ENCODE measurements around the gene EGFR.

EGFR gene

GRCh38 chr7:55096323-55096722, 77.5 kb downstream of the EGFR start:
- Mint-ChIP-seq H3K4me1 (ENCODE audit: low read depth) (no peaks in the 10 kb centered on the region), H3K27ac (no peak overlapping the region), H3K9me3 (no peaks in the 10 kb centered on the region), H3K36me3 (ENCODE audit: low read depth) (no peaks in the 10 kb centered on the region), H3K4me3 (no peak overlapping the region), H3K27me3 (no peaks in the 10 kb centered on the region)
- intact Hi-C loops (cut with micrococcal nuclease) = no loop called here

- Mint-ChIP-seq H3K9me3 (no peaks in the 10 kb centered on the region), H3K27me3 (no peaks in the 10 kb centered on the region), H3K27ac (no peak overlapping the region)
Measured at GRCh38 chr7:55097100-55097499, 78.3 kb downstream of the EGFR start.

GRCh38 chr7:55099066-55099820, 80.4 kb downstream of the EGFR start:
- Mint-ChIP-seq H3K27me3 (no peaks in the 10 kb centered on the region), H3K9me3 (no peaks in the 10 kb centered on the region), H3K27ac (no peak overlapping the region), H3K4me3 (no peak overlapping the region), H3K4me1 (ENCODE audit: low read depth) (no peaks in the 10 kb centered on the region), H3K36me3 (ENCODE audit: low read depth) (no peaks in the 10 kb centered on the region)
- intact Hi-C loops (cut with micrococcal nuclease) = no loop called here

More at GRCh38 chr7:55097100-55097499, 78.3 kb downstream of the EGFR start:
- Mint-ChIP-seq H3K36me3 (ENCODE audit: low read depth) (no peaks in the 10 kb centered on the region), H3K4me3 (no peak overlapping the region), H3K4me1 (ENCODE audit: low read depth) (no peaks in the 10 kb centered on the region)
- intact Hi-C loops (cut with micrococcal nuclease) = no loop called here

- no peak overlapping the region for H3K27ac Mint-ChIP-seq
- H3K27me3 Mint-ChIP-seq = no peaks in the 10 kb centered on the region
- H3K4me3 Mint-ChIP-seq = no peak overlapping the region
- H3K9me3 Mint-ChIP-seq = no peaks in the 10 kb centered on the region
- intact Hi-C loops (cut with micrococcal nuclease) = no loop called here
- no peaks in the 10 kb centered on the region for H3K36me3 Mint-ChIP-seq (ENCODE audit: low read depth)
- no peaks in the 10 kb centered on the region for H3K4me1 Mint-ChIP-seq (ENCODE audit: low read depth)
Measured at GRCh38 chr7:55099821-55100543, 81.2 kb downstream of the EGFR start.

GRCh38 chr7:55100544-55101327, 81.9 kb downstream of the EGFR start:
- H3K4me3 Mint-ChIP-seq = no peak overlapping the region
- no peaks in the 10 kb centered on the region for H3K36me3 Mint-ChIP-seq (ENCODE audit: low read depth)
- H3K9me3 Mint-ChIP-seq = no peaks in the 10 kb centered on the region
- H3K4me1 Mint-ChIP-seq (ENCODE audit: low read depth) = no peaks in the 10 kb centered on the region
- no peaks in the 10 kb centered on the region for H3K27me3 Mint-ChIP-seq
- H3K27ac Mint-ChIP-seq = no peak overlapping the region
- intact Hi-C loops (cut with micrococcal nuclease) = no loop called here

- Mint-ChIP-seq H3K36me3 (ENCODE audit: low read depth) (no peaks in the 10 kb centered on the region), H3K4me3 (no peak overlapping the region), H3K4me1 (ENCODE audit: low read depth) (no peaks in the 10 kb centered on the region), H3K27me3 (no peaks in the 10 kb centered on the region), H3K27ac (no peak overlapping the region), H3K9me3 (no peaks in the 10 kb centered on the region)
- intact Hi-C loops (cut with micrococcal nuclease) = no loop called here
Measured at GRCh38 chr7:55101359-55101758, 82.5 kb downstream of the EGFR start.

DNA sequence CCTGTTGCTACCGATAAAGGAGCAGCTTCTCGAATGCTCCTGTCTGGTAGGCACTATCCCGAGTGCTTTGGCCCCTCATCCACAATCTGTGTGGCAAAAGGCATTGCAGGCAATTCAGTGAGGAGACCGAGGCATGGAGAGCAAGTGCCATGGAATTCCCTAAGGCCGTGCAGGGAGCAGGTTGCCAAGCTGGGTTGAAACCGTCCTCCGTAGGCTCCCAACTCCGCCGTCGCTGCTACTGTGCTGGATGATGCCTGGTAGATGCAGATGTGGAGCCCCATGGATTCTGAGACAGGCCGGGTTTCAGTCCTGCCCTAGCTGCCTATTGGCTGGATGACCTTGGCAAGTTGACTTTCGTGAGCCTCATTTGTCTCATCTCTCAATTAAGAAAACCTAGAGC, 85.3 kb downstream of the EGFR start:
- Mint-ChIP-seq H3K27ac (no peak overlapping the region), H3K9me3 (no peaks in the 10 kb centered on the region), H3K4me3 (no peak overlapping the region), H3K27me3 (no peaks in the 10 kb centered on the region), H3K4me1 (ENCODE audit: low read depth) (no peaks in the 10 kb centered on the region), H3K36me3 (ENCODE audit: low read depth) (no peaks in the 10 kb centered on the region)
- intact Hi-C loops (cut with micrococcal nuclease) = no loop called here

DNA sequence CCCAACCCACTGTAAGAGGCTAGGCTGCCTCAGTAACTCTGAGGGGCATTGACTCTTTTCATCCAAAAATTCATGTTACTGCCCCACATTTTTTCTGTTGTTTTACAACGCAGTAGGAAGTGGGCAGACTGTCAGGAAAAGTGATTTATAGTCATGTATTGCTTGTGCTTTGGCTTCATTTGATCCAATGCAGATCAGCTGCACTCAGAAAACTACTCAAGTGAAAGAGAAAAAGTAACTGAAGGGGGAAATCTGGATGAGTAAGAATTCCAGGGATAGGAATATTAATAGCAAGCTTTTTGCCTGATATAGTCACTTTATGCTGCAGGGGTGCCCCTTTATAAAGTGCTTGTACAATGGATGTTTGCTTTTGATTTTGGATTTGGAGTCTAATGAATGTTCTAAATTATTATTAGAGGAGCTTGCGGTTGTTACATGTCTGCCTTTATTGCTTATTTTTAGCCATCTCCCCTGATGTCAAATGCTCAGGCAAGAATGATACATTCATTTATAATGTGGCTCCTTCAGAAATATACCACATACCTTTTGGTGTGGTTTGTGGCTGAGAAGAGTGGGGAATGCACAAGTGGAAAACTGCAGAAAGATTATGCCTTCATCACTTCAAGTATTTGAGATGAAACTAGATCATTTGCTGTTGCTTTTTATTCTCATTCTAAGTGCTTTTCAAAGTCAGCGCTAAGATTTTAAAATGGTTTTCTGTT, 86.1 kb downstream of the EGFR start:
- intact Hi-C loops (cut with micrococcal nuclease) = no loop called here
- no peaks in the 10 kb centered on the region for H3K4me1 Mint-ChIP-seq (ENCODE audit: low read depth)
- H3K36me3 Mint-ChIP-seq (ENCODE audit: low read depth) = no peaks in the 10 kb centered on the region
- H3K4me3 Mint-ChIP-seq = no peak overlapping the region
- H3K27ac Mint-ChIP-seq = no peak overlapping the region
- no peaks in the 10 kb centered on the region for H3K9me3 Mint-ChIP-seq
- H3K27me3 Mint-ChIP-seq = no peaks in the 10 kb centered on the region

- Mint-ChIP-seq H3K4me1 (ENCODE audit: low read depth) (no peaks in the 10 kb centered on the region), H3K36me3 (ENCODE audit: low read depth) (no peaks in the 10 kb centered on the region), H3K27me3 (no peaks in the 10 kb centered on the region)
Measured at GRCh38 chr7:55105952-55106351, 87.1 kb downstream of the EGFR start.

DNA sequence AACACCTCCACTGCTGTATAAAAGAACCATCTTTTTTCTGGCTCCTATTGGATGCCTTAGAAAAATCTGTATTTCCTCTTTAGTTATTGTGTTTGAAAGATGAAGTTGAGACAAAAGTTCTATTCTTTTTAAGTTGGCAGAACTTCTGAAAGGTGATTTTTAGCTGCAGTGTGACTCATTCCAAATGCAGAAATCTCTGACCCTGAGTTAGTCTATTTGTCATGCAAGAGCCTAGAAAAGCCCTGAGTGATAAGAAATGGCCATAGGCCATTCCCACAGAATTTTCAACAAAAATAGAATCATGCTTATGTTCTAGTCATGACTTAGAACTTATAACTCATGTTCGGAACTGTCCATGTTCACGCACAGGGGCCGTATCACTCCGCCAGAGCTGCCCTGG, 89.1 kb downstream of the EGFR start:
- Mint-ChIP-seq H3K36me3 (ENCODE audit: low read depth) (no peaks in the 10 kb centered on the region), H3K9me3 (no peaks in the 10 kb centered on the region), H3K27me3 (no peaks in the 10 kb centered on the region), H3K4me3 (no peak overlapping the region), H3K27ac (no peak overlapping the region), H3K4me1 (ENCODE audit: low read depth) (no peaks in the 10 kb centered on the region)
- intact Hi-C loops (cut with micrococcal nuclease) = no loop called here

More at GRCh38 chr7:55105952-55106351, 87.1 kb downstream of the EGFR start:
- Mint-ChIP-seq H3K4me3 (no peak overlapping the region), H3K9me3 (no peaks in the 10 kb centered on the region), H3K27ac (no peak overlapping the region)
- intact Hi-C loops (cut with micrococcal nuclease) = no loop called here

- Mint-ChIP-seq H3K27ac (no peak overlapping the region), H3K4me3 (no peak overlapping the region), H3K4me1 (ENCODE audit: low read depth) (no peaks in the 10 kb centered on the region), H3K36me3 (ENCODE audit: low read depth) (no peaks in the 10 kb centered on the region), H3K9me3 (no peaks in the 10 kb centered on the region), H3K27me3 (no peaks in the 10 kb centered on the region)
- intact Hi-C loops (cut with micrococcal nuclease) = no loop called here
Measured at GRCh38 chr7:55108401-55108800, 89.6 kb downstream of the EGFR start.

DNA sequence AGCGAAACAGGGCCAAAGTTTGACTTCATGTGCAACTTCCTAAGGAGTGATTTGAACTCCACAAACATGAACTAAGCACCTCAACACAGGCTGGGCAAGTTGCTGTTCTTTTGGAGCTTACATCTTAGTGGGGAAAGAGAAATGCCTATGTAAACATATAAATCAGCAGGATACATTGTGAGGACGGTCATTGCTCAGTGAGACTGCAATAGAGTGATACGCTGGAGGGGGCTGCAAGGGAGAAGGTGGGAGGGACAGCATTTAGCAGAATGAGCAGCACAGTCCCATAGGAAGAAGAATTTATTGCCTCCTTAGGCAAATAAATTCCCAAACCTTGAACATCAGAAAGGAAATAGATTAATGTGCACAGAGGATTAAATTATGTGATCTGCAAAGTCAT, 90.0 kb downstream of the EGFR start:
- no peak overlapping the region for H3K27ac Mint-ChIP-seq
- intact Hi-C loops (cut with micrococcal nuclease) = no loop called here
- no peaks in the 10 kb centered on the region for H3K36me3 Mint-ChIP-seq (ENCODE audit: low read depth)
- H3K27me3 Mint-ChIP-seq = no peaks in the 10 kb centered on the region
- no peak overlapping the region for H3K4me3 Mint-ChIP-seq
- H3K9me3 Mint-ChIP-seq = no peaks in the 10 kb centered on the region
- H3K4me1 Mint-ChIP-seq (ENCODE audit: low read depth) = no peaks in the 10 kb centered on the region

DNA sequence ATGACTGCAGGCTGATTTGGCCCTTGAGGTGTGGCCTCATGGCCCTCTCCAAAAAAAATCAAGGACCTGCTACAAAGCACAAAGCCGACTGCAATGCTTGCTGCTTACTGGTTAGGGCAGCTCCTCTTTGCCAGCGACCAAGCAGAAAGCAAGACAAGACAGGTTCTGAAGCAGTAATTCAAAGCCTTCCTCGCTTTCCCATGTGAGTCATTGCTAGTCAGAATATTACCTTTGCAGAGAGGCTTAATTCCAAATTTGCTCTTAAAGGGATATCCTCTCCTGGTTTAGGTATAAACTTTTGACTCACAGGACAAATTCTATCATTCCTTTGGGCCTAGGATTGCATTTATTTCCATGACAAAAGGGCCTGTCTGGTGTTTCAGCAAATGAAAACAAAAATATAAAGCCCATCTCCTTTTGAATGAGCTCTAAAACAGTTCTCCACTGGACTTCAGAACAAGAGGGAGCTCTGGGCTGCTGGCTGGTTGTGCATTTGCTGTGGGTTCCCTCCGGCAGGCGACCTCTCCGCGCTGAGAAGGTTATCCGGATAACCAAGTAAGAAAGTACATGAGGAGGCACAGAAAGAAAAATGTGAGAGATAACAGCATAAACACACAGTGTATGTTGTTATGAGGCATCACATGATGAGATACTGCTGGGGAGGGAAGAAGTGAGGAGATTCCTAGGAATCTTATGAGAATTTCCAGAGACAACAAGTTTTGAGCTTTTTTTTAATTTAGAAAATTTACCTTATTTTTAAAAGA, 90.8 kb downstream of the EGFR start:
- no peak overlapping the region for H3K27ac Mint-ChIP-seq
- H3K27me3 Mint-ChIP-seq = no peaks in the 10 kb centered on the region
- intact Hi-C loops (cut with micrococcal nuclease) = no loop called here
- H3K36me3 Mint-ChIP-seq (ENCODE audit: low read depth) = no peaks in the 10 kb centered on the region
- no peaks in the 10 kb centered on the region for H3K4me1 Mint-ChIP-seq (ENCODE audit: low read depth)
- H3K4me3 Mint-ChIP-seq = no peak overlapping the region
- H3K9me3 Mint-ChIP-seq = no peaks in the 10 kb centered on the region

Measured in dendritic cell treated with granulocyte-macrophage colony-stimulating factor and Interleukin-4, amounts not matched to agents 40 ng/mL and 50 ng/mL, for 4 days (primary cell).